ENCODE results near the gene SMNDC1. TPM values are rescaled to one million over a fixed set of nuclear protein-coding genes. Genes with fewer than 3 reads are reported as not detected.

SMNDC1 gene
- polyA plus RNA-seq, 1 experiment: 26.4 TPM

GRCh38 chr10:110345286-110345685 is 40.6 kb upstream of the SMNDC1 start:
- ChIA-PET POLR2A (interaction anchor here (1.2 kb wide), 1 partner anchor 9 kb away, joined by 7 read pairs; no protein-coding TSS in a partner anchor), CTCF (interaction anchor here (1.2 to 2.0 kb wide), 2 partner anchors 10 to 201 kb away, joined by 3 to 14 read pairs; no protein-coding TSS in a partner anchor)
- Histone ChIP-seq H3K27ac (ENCODE audit: low read depth, low read length) (no peak overlapping the region), H3K27me3 (ENCODE audit: control insufficient read depth, insufficient read depth, low read length) (no peaks in the 10 kb centered on the region), H3K9me3 (ENCODE audit: control insufficient read depth, insufficient read depth, low read length) (no peaks in the 10 kb centered on the region), H3K4me3 (ENCODE audit: low read depth, low read length) (no peak overlapping the region)
- no peak for DNase-seq (ENCODE audit: low read depth, low spot score)
- TF ChIP-seq CTCF (IDR thresholded peaks at IDR 0.05; ENCODE audit: low read depth, low read length): no peak

GRCh38 chr10:110344622-110345021 is 39.9 kb upstream of the SMNDC1 start:
- H3K9me3 ChIP-seq (ENCODE audit: control insufficient read depth, insufficient read depth, low read length): no peaks in the 10 kb centered on the region
- ChIA-PET CTCF (interaction anchor here (0.7 to 2.0 kb wide), 2 partner anchors 10 kb away, joined by 3 to 14 read pairs; no protein-coding TSS in a partner anchor), POLR2A (interaction anchor here (1.2 kb wide), 1 partner anchor 8 kb away, joined by 7 read pairs; no protein-coding TSS in a partner anchor)
- TF ChIP-seq CTCF (IDR thresholded peaks at IDR 0.05; ENCODE audit: low read depth, low read length): no peak
- no peak overlapping the region for H3K4me3 ChIP-seq (ENCODE audit: low read depth, low read length)
- no peak for DNase-seq (ENCODE audit: low read depth, low spot score)
- no peak overlapping the region for H3K27ac ChIP-seq (ENCODE audit: low read depth, low read length)
- H3K27me3 ChIP-seq (ENCODE audit: control insufficient read depth, insufficient read depth, low read length): no peaks in the 10 kb centered on the region

- POLR2A ChIA-PET: interaction anchor here (1.2 kb wide), 1 partner anchor 8 kb away, joined by 7 read pairs; no protein-coding TSS in a partner anchor
- Histone ChIP-seq H3K27me3 (ENCODE audit: control insufficient read depth, insufficient read depth, low read length) (no peaks in the 10 kb centered on the region), H3K4me3 (ENCODE audit: low read depth, low read length) (no peak overlapping the region), H3K9me3 (ENCODE audit: control insufficient read depth, insufficient read depth, low read length) (no peaks in the 10 kb centered on the region), H3K27ac (ENCODE audit: low read depth, low read length) (no peak overlapping the region)
- TF ChIP-seq CTCF (IDR thresholded peaks at IDR 0.05; ENCODE audit: low read depth, low read length): no peak
- CTCF ChIA-PET: interaction anchor here (0.7 kb wide), 1 partner anchor 10 kb away, joined by 3 read pairs; no protein-coding TSS in a partner anchor
- no peak for DNase-seq (ENCODE audit: low read depth, low spot score)
Observed at GRCh38 chr10:110343947-110344346, 39.2 kb upstream of the SMNDC1 start.

- POLR2A ChIA-PET: no interaction called here
Observed at GRCh38 chr10:110340816-110341215, 36.1 kb upstream of the SMNDC1 start.

More at GRCh38 chr10:110340816-110341215, 36.1 kb upstream of the SMNDC1 start:
- H3K27ac ChIP-seq (ENCODE audit: low read depth, low read length): no peak overlapping the region
- no peak for DNase-seq (ENCODE audit: low read depth, low spot score)
- H3K9me3 ChIP-seq (ENCODE audit: control insufficient read depth, insufficient read depth, low read length): no peaks in the 10 kb centered on the region
- H3K4me3 ChIP-seq (ENCODE audit: low read depth, low read length): no peak overlapping the region
- no peak for TF ChIP-seq CTCF (IDR thresholded peaks at IDR 0.05; ENCODE audit: low read depth, low read length)
- H3K27me3 ChIP-seq (ENCODE audit: control insufficient read depth, insufficient read depth, low read length): no peaks in the 10 kb centered on the region
- CTCF ChIA-PET: interaction anchor here (0.9 to 1.7 kb wide), 2 partner anchors 13 to 206 kb away, joined by 4 to 5 read pairs; no protein-coding TSS in a partner anchor
